Naive thymus-derived CD4-positive, alpha-beta T cell (primary cell): ENCODE results near the gene ATXN7L1. TPM values are rescaled to one million over a fixed set of nuclear protein-coding genes. Genes with fewer than 3 reads are reported as not detected.

Experiments
- ATAC-seq: fragments of 150-1000 bp; cut with Tn5 transposase; 2 replicates; pipeline ENCODE4 v1.10.0; 2021; ENCODE audit warnings: mild to moderate bottlenecking, moderate library complexity
- CTCF ChIA-PET: fragments of 350-600 bp; sonication (Branson Sonifier 250); formaldehyde crosslinking; loops from one replicate; lab custom pipeline; 2021; ENCODE audit warnings: antibody characterized with exemption; lab: Charles Lee
- POLR2A ChIA-PET: fragments of 350-600 bp; sonication (Branson Sonifier 250); formaldehyde crosslinking; loops from one replicate; lab custom pipeline; 2021; ENCODE audit warnings: antibody characterized with exemption, inconsistent platforms; lab: Charles Lee
- DNase-seq, 9 donors: peaks; one replicate each; pipeline versions ENCODE4 v3.0.0 to v3.0.0-alpha.2; 2020 to 2022; ENCODE audit warnings: mixed read lengths in 1 of 9
- H3K27ac ChIP-seq: one replicate; pipeline ENCODE4 v1.7.0; 2013; ENCODE audit warnings: mild to moderate bottlenecking, low read depth, low read length, moderate library complexity
- H3K27me3 ChIP-seq, 2 donors: one replicate each; pipeline ENCODE4 v1.7.0; 2013; ENCODE audit warnings: low read length in 2 of 2, mild to moderate bottlenecking in 2 of 2, moderate library complexity in 2 of 2; ENCODE audit not compliant: control insufficient read depth in 2 of 2, insufficient read depth in 2 of 2
- H3K36me3 ChIP-seq, 3 experiments: 1 replicate in 2 of 3; 2 replicates in 1 of 3; pipeline ENCODE4 v1.7.0; 2013; ENCODE audit warnings: low read length in 3 of 3, mild to moderate bottlenecking in 3 of 3, moderate library complexity in 1 of 3; ENCODE audit not compliant: insufficient read depth in 3 of 3, control insufficient read depth in 2 of 3
- H3K4me1 ChIP-seq, 2 donors: one replicate each; pipeline ENCODE4 v1.7.0; 2013; ENCODE audit warnings: low read length in 2 of 2, mild to moderate bottlenecking in 2 of 2, moderate library complexity in 1 of 2; ENCODE audit not compliant: control insufficient read depth in 2 of 2, insufficient read depth in 2 of 2
- H3K4me3 ChIP-seq: 2 replicates; pipeline ENCODE4 v1.7.0; 2013; ENCODE audit warnings: mild to moderate bottlenecking, low read length
- H3K9me3 ChIP-seq, 3 experiments: 1 replicate in 2 of 3; 2 replicates in 1 of 3; pipeline ENCODE4 v1.7.0; 2013; ENCODE audit warnings: low read length in 3 of 3; ENCODE audit not compliant: control insufficient read depth in 2 of 3
- H3K27ac Mint-ChIP-seq, 9 donors: one replicate each; pipeline ENCODE4 v1.8.0; 2020 to 2022; ENCODE audit warnings: mixed read lengths in 9 of 9, mild to moderate bottlenecking in 8 of 9, moderate library complexity in 5 of 9, inconsistent platforms in 2 of 9
- H3K27me3 Mint-ChIP-seq, 5 donors: one replicate each; pipeline ENCODE4 v1.8.0; 2021 to 2022; ENCODE audit warnings: mixed read lengths in 5 of 5, mild to moderate bottlenecking in 1 of 5
- H3K36me3 Mint-ChIP-seq, 5 donors: one replicate each; pipeline ENCODE4 v1.8.0; 2020 to 2022; ENCODE audit warnings: mixed read lengths in 5 of 5, mild to moderate bottlenecking in 3 of 5, inconsistent platforms in 1 of 5
- H3K4me1 Mint-ChIP-seq, 7 donors: one replicate each; pipeline ENCODE4 v1.8.0; 2020 to 2022; ENCODE audit warnings: mixed read lengths in 7 of 7, mild to moderate bottlenecking in 3 of 7, inconsistent platforms in 1 of 7
- H3K4me3 Mint-ChIP-seq, 10 donors: one replicate each; pipeline ENCODE4 v1.8.0; 2020 to 2022; ENCODE audit warnings: mild to moderate bottlenecking in 10 of 10, mixed read lengths in 10 of 10, moderate library complexity in 6 of 10, inconsistent platforms in 2 of 10
- H3K9me3 Mint-ChIP-seq, 11 donors: one replicate each; pipeline ENCODE4 v1.8.0; 2020 to 2022; ENCODE audit warnings: mixed read lengths in 11 of 11, mild to moderate bottlenecking in 4 of 11, inconsistent platforms in 1 of 11, moderate library complexity in 1 of 11
- intact Hi-C, 2 donors: fragments of 100-400 bp; cut with micrococcal nuclease; formaldehyde crosslinking; loops; one replicate each; pipeline ENCODE4 v1.15.1; 2023
- polyA plus RNA-seq, 2 donors: library from polyadenylated mRNA; unstranded; fragments of 300-500 nt; fragmentation: Illumina TruSeq; gene quantifications; one replicate each; pipeline ENCODE4 v1.2.3, GENCODE V29; 2021
- total RNA-seq, 6 experiments: library from RNA in 5 of 6; stranded (reverse) in 5 of 6; gene quantifications; 1 replicate in 5 of 6; 2 replicates in 1 of 6; pipeline ENCODE4 v1.2.3 and lab custom pipeline; 2021 to 2026

Gene ATXN7L1
- total and polyA plus RNA-seq, 7 experiments from 2014 or later = 18.5 to 52.4 (median 39.5) TPM

DNA sequence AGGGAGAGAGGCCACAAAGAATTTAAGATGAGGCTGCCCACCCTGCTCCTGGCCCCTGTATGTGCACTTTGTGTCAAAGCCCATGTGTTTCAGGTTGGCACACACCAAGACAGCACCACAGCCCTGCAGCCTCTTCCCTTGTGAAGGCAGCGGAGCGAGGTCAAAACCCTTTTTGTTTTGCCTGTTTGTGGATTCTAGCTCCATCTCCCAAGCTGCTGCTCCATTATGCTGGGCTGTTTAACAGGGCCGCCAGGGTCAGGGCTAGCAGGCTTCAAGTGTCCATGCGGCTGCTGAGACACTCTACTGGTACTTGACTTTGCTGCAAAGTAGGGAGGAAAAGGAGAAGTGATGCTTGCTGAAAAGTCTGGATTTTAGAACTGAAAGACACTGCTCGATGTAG, 152.8 kb downstream of the ATXN7L1 start:
- Histone ChIP-seq H3K27ac (no peak overlapping the region), H3K27me3 (no peaks in the 10 kb centered on the region), H3K9me3 (no peaks in the 10 kb centered on the region), H3K36me3 (no peaks in the 10 kb centered on the region), H3K4me1 (no peaks in the 10 kb centered on the region), H3K4me3 (no peak overlapping the region)
- H3K36me3 Mint-ChIP-seq = peaks cover 0 to 25% (median 11%) of the 10 kb centered on the region in 5 donors
- intact Hi-C loops = no loop called here
- no peak overlapping the region for H3K4me3 Mint-ChIP-seq
- peaks cover 0 to 4% (median 3%) of the 10 kb centered on the region in 7 donors for H3K4me1 Mint-ChIP-seq
- CTCF ChIA-PET = interaction anchor here (0.7 kb wide), 1 partner anchor 28 kb away, joined by 3 read pairs; no protein-coding TSS in a partner anchor
- H3K27me3 Mint-ChIP-seq = no peaks in the 10 kb centered on the region
- POLR2A ChIA-PET = no interaction called here
- ATAC-seq (no peak), DNase-seq (no peak)
- H3K9me3 Mint-ChIP-seq = no peaks in the 10 kb centered on the region
- no peak overlapping the region for H3K27ac Mint-ChIP-seq

DNA sequence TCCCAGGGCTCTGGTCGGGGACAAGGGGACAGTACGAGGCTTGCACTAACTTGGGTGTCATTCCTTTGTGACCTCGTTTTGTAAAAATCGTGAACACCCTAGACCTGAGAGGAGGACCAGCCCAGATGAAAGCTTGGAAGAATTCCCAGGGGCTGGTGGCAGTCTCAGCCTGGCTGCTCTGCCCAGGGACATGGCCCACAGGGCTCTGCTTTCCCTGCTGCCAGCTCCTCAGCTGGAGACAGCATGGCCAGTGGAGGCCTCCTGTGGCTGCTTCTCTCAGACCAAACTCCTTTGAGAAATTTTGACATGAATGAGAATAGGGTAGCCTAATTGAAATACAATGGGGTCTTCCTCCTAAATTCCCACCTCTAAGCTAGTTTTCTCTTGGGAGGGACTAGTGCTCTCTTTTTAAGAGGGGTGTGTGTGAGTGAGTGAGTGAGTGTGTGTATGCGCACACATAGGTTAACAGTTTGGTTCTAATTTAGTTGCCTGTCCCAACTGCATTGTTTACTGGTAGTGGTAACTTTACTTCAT, 154.8 kb downstream of the ATXN7L1 start:
- no peaks in the 10 kb centered on the region for H3K4me1 ChIP-seq
- H3K27me3 Mint-ChIP-seq = no peaks in the 10 kb centered on the region
- no peak overlapping the region for H3K4me3 Mint-ChIP-seq
- ChIA-PET CTCF (no interaction called here), POLR2A (no interaction called here)
- peaks cover 0 to 9% (median 4%) of the 10 kb centered on the region in 7 donors for H3K4me1 Mint-ChIP-seq
- DNase-seq (no peak), ATAC-seq (no peak)
- no peak overlapping the region for H3K27ac Mint-ChIP-seq
- no peaks in the 10 kb centered on the region for H3K36me3 ChIP-seq
- no peaks in the 10 kb centered on the region for H3K27me3 ChIP-seq
- H3K9me3 Mint-ChIP-seq = no peaks in the 10 kb centered on the region
- intact Hi-C loops = no loop called here
- peaks cover 0 to 28% (median 11%) of the 10 kb centered on the region in 5 donors for H3K36me3 Mint-ChIP-seq
- H3K4me3 ChIP-seq = no peak overlapping the region
- no peak overlapping the region for H3K27ac ChIP-seq
- no peaks in the 10 kb centered on the region for H3K9me3 ChIP-seq

DNA sequence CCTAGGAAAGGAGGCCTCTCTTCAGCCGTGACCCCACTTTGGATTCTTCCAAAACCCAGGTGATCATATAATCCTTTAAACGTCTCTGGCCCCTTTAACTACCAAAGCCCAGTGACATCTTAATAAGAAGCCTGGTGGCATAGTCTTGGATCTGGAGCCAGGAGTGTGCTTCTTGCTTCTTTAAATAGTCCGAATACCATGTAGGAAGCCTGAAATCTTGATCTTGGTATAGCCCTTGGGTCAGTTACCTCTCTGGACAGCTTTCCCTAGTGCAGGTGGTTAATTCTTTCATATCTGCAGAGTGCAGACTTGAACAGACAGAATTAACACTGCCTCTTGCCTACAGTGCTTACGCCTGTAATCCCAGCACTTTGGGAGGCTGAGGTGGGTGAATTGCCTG, 156.5 kb downstream of the ATXN7L1 start:
- no peaks in the 10 kb centered on the region for H3K9me3 Mint-ChIP-seq
- Histone ChIP-seq H3K27me3 (no peaks in the 10 kb centered on the region), H3K4me3 (no peak overlapping the region), H3K9me3 (no peaks in the 10 kb centered on the region), H3K27ac (no peak overlapping the region), H3K36me3 (no peaks in the 10 kb centered on the region), H3K4me1 (no peaks in the 10 kb centered on the region)
- ATAC-seq (no peak), DNase-seq (no peak)
- intact Hi-C loops = no loop called here
- H3K4me3 Mint-ChIP-seq = no peak overlapping the region
- peaks cover 0 to 9% (median 4%) of the 10 kb centered on the region in 7 donors for H3K4me1 Mint-ChIP-seq
- POLR2A ChIA-PET = interaction anchor here (0.6 kb wide), 1 partner anchor 11 kb away, joined by 8 read pairs; no protein-coding TSS in a partner anchor
- peak overlapping the region in 1 of 9 donors; percentile 45 for H3K27ac Mint-ChIP-seq
- peaks cover 0 to 24% (median 4%) of the 10 kb centered on the region in 5 donors for H3K36me3 Mint-ChIP-seq
- no peaks in the 10 kb centered on the region for H3K27me3 Mint-ChIP-seq
- CTCF ChIA-PET = no interaction called here

DNA sequence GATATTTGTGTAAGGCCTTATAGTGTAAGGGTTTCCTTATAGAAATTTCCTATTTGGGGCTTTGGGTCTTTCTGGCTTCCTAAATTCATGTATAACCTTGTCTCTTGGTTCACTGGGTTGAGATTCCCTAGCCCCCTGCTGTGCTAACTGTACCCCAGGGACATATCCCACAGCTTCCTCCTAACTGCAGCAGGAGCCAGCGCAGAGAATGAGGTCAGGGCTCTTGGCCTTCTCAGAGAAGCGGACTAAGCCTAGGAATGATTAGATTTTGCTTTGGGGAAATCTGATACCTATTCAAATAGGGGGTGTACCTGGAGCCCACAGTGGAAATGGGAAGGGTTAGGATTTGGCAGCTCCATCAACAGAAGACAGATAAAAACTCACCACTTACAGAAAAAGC, 157.0 kb downstream of the ATXN7L1 start:
- Histone ChIP-seq H3K27me3 (no peaks in the 10 kb centered on the region), H3K27ac (no peak overlapping the region), H3K36me3 (no peaks in the 10 kb centered on the region), H3K4me1 (no peaks in the 10 kb centered on the region), H3K9me3 (no peaks in the 10 kb centered on the region), H3K4me3 (no peak overlapping the region)
- ChIA-PET POLR2A (interaction anchor here (0.6 kb wide), 1 partner anchor 11 kb away, joined by 8 read pairs; no protein-coding TSS in a partner anchor), CTCF (no interaction called here)
- Mint-ChIP-seq H3K36me3 (peaks cover 0 to 20% (median 0%) of the 10 kb centered on the region in 5 donors), H3K9me3 (peaks cover 0 to 4% (median 0%) of the 10 kb centered on the region in 11 donors), H3K27me3 (no peaks in the 10 kb centered on the region), H3K4me1 (peaks cover 0 to 9% (median 4%) of the 10 kb centered on the region in 7 donors), H3K27ac (peak overlapping the region in 1 of 9 donors; percentile 45), H3K4me3 (no peak overlapping the region)
- ATAC-seq (no peak), DNase-seq (no peak)
- intact Hi-C loops = no loop called here

DNA sequence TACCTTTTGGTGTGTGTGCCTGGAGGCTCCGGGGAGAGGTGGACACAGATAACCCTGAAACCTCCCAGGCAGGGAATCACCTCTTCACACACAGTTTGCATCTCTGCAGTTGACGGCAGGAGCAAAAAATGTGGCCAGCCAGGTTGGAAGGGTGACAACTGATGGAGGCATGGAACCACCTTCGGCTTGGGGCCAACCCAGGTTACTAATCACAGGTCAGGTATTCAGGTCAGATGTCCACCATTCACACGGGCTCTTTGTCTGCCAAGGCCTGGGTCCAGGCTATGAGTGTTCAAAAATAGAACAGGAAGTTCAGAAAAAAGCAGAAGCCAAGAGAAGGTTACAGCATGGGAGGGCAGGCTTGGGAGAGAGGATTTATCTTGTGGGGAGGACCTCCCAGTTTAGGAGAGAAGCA, 157.9 kb downstream of the ATXN7L1 start:
- intact Hi-C loops = no loop called here

DNA sequence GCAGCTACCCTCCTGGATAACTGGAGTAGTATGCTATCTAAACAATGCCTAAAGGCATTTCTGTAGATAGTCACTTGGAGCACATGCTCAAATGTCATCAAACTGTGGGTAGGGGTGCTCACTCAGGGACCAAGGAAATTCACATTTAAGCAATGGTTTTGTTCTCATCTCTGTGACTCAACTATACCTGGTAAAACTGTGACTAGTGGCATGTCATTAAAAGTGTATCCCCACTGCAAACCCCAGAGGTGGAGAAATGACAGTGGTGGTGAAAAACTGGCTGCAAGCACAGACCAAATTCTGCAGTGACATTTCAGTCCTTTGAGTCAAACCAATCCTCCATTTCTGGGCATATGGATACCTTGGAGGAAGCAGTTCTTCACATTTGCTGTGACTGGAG, 160.9 kb downstream of the ATXN7L1 start:
- H3K4me1 ChIP-seq = no peaks in the 10 kb centered on the region
- Mint-ChIP-seq H3K27me3 (no peaks in the 10 kb centered on the region), H3K36me3 (peaks cover 15 to 30% (median 25%) of the 10 kb centered on the region in 5 donors), H3K4me1 (peaks cover 0 to 10% (median 4%) of the 10 kb centered on the region in 7 donors), H3K27ac (no peak overlapping the region), H3K9me3 (peaks cover 9 to 37% (median 19%) of the 10 kb centered on the region in 11 donors), H3K4me3 (no peak overlapping the region)
- peaks cover 0 to 25% (median 9%) of the 10 kb centered on the region in 3 experiments for H3K9me3 ChIP-seq
- H3K4me3 ChIP-seq = no peak overlapping the region
- ChIA-PET CTCF (no interaction called here), POLR2A (interaction anchor here (0.6 kb wide), 1 partner anchor 21 kb away, joined by 3 read pairs; no protein-coding TSS in a partner anchor)
- no peak for ATAC-seq
- intact Hi-C loops = no loop called here
- peaks cover 0 to 5% (median 0%) of the 10 kb centered on the region in 3 experiments for H3K36me3 ChIP-seq
- H3K27me3 ChIP-seq = no peaks in the 10 kb centered on the region
- DNase-seq = no peak
- no peak overlapping the region for H3K27ac ChIP-seq

More for the DNA sequence above, 157.9 kb downstream of the ATXN7L1 start:
- Mint-ChIP-seq H3K9me3 (peaks cover 0 to 9% (median 0%) of the 10 kb centered on the region in 11 donors), H3K4me3 (peak overlapping the region in 1 of 10 donors; percentile 12), H3K27ac (peak overlapping the region in 1 of 9 donors; percentile 43), H3K27me3 (no peaks in the 10 kb centered on the region), H3K36me3 (peaks cover 0 to 14% (median 5%) of the 10 kb centered on the region in 5 donors), H3K4me1 (peaks cover 0 to 9% (median 4%) of the 10 kb centered on the region in 7 donors)
- POLR2A ChIA-PET = no interaction called here
- H3K27me3 ChIP-seq = no peaks in the 10 kb centered on the region
- no peaks in the 10 kb centered on the region for H3K4me1 ChIP-seq
- ATAC-seq (peak; percentile 72), DNase-seq (no peak)
- no peak overlapping the region for H3K27ac ChIP-seq
- CTCF ChIA-PET = no interaction called here
- no peaks in the 10 kb centered on the region for H3K36me3 ChIP-seq
- H3K9me3 ChIP-seq = no peaks in the 10 kb centered on the region
- no peak overlapping the region for H3K4me3 ChIP-seq
